Activated naive CD8-positive, alpha-beta T cell treated with anti-CD3 and anti-CD28 coated beads for 36 hours (primary cell): ENCODE data around the gene ARNT2. TPM values are rescaled to one million over a fixed set of nuclear protein-coding genes. Genes with fewer than 3 reads are reported as not detected.

Source experiments
- DNase-seq: peaks from one replicate; pipeline ENCODE4 v3.0.0; 2021
- H3K27ac Mint-ChIP-seq: one replicate; pipeline ENCODE4 v1.8.0; 2022; ENCODE audit warnings: mild to moderate bottlenecking, moderate library complexity, mixed read lengths
- H3K27me3 Mint-ChIP-seq: one replicate; pipeline ENCODE4 v1.8.0; 2022; ENCODE audit warnings: mild to moderate bottlenecking, mixed read lengths
- H3K36me3 Mint-ChIP-seq: one replicate; pipeline ENCODE4 v1.8.0; 2021; ENCODE audit warnings: mild to moderate bottlenecking, mixed read lengths
- H3K4me1 Mint-ChIP-seq: one replicate; pipeline ENCODE4 v1.8.0; 2021; ENCODE audit warnings: mixed read lengths
- H3K4me3 Mint-ChIP-seq: one replicate; pipeline ENCODE4 v1.8.0; 2022; ENCODE audit warnings: mild to moderate bottlenecking, moderate library complexity, mixed read lengths
- H3K9me3 Mint-ChIP-seq: one replicate; pipeline ENCODE4 v1.8.0; 2022; ENCODE audit warnings: mixed read lengths
- total RNA-seq, 2 experiments: library from RNA; stranded (reverse); gene quantifications; one replicate each; pipeline ENCODE4 v1.2.3, GENCODE V29; 2021

ARNT2 gene
- total RNA-seq, 2 experiments from 2014 or later: not detected

- Mint-ChIP-seq H3K36me3 (no peaks in the 10 kb centered on the region), H3K27me3 (no peaks in the 10 kb centered on the region), H3K27ac (no peak overlapping the region), H3K9me3 (peaks cover 5% of the 10 kb centered on the region), H3K4me1 (no peaks in the 10 kb centered on the region), H3K4me3 (no peak overlapping the region)
- DNase-seq: no peak
Measured at GRCh38 chr15:80480171-80480811, 76.1 kb downstream of the ARNT2 start.

GRCh38 chr15:80480909-80481308 lies 76.7 kb downstream of the ARNT2 start:
- H3K4me1 Mint-ChIP-seq: no peaks in the 10 kb centered on the region
- no peak overlapping the region for H3K27ac Mint-ChIP-seq
- H3K4me3 Mint-ChIP-seq: no peak overlapping the region
- no peaks in the 10 kb centered on the region for H3K27me3 Mint-ChIP-seq
- no peaks in the 10 kb centered on the region for H3K36me3 Mint-ChIP-seq
- no peak for DNase-seq
- H3K9me3 Mint-ChIP-seq: peaks cover 2% of the 10 kb centered on the region

GRCh38 chr15:80482696-80483095 lies 78.5 kb downstream of the ARNT2 start:
- Mint-ChIP-seq H3K27ac (no peak overlapping the region), H3K9me3 (no peaks in the 10 kb centered on the region), H3K4me1 (no peaks in the 10 kb centered on the region), H3K27me3 (no peaks in the 10 kb centered on the region), H3K4me3 (no peak overlapping the region), H3K36me3 (no peaks in the 10 kb centered on the region)
- no peak for DNase-seq

GRCh38 chr15:80483725-80484161 lies 79.6 kb downstream of the ARNT2 start:
- Mint-ChIP-seq H3K4me3 (no peak overlapping the region), H3K27me3 (no peaks in the 10 kb centered on the region), H3K9me3 (no peaks in the 10 kb centered on the region), H3K36me3 (no peaks in the 10 kb centered on the region), H3K27ac (no peak overlapping the region), H3K4me1 (no peaks in the 10 kb centered on the region)
- no peak for DNase-seq

GRCh38 chr15:80484333-80484864 lies 80.2 kb downstream of the ARNT2 start:
- no peak for DNase-seq
- no peak overlapping the region for H3K4me3 Mint-ChIP-seq
- no peaks in the 10 kb centered on the region for H3K4me1 Mint-ChIP-seq
- H3K27me3 Mint-ChIP-seq: no peaks in the 10 kb centered on the region
- H3K27ac Mint-ChIP-seq: no peak overlapping the region
- no peaks in the 10 kb centered on the region for H3K9me3 Mint-ChIP-seq
- H3K36me3 Mint-ChIP-seq: no peaks in the 10 kb centered on the region

GRCh38 chr15:80485370-80486164 lies 81.4 kb downstream of the ARNT2 start:
- no peak for DNase-seq
- Mint-ChIP-seq H3K36me3 (no peaks in the 10 kb centered on the region), H3K9me3 (no peaks in the 10 kb centered on the region), H3K4me3 (no peak overlapping the region), H3K4me1 (no peaks in the 10 kb centered on the region), H3K27ac (no peak overlapping the region), H3K27me3 (peaks cover 2% of the 10 kb centered on the region)

- peaks cover 8% of the 10 kb centered on the region for H3K27me3 Mint-ChIP-seq
- H3K4me1 Mint-ChIP-seq: no peaks in the 10 kb centered on the region
- no peak for DNase-seq
- no peaks in the 10 kb centered on the region for H3K36me3 Mint-ChIP-seq
- no peak overlapping the region for H3K4me3 Mint-ChIP-seq
- H3K27ac Mint-ChIP-seq: no peak overlapping the region
- H3K9me3 Mint-ChIP-seq: no peaks in the 10 kb centered on the region
Measured at GRCh38 chr15:80487839-80488390, 83.7 kb downstream of the ARNT2 start.

- Mint-ChIP-seq H3K4me3 (no peak overlapping the region), H3K9me3 (no peaks in the 10 kb centered on the region), H3K27me3 (peaks cover 8% of the 10 kb centered on the region), H3K27ac (no peak overlapping the region), H3K4me1 (no peaks in the 10 kb centered on the region), H3K36me3 (no peaks in the 10 kb centered on the region)
- no peak for DNase-seq
Measured at GRCh38 chr15:80489030-80489594, 84.9 kb downstream of the ARNT2 start.

- Mint-ChIP-seq H3K4me3 (no peak overlapping the region), H3K27ac (no peak overlapping the region), H3K27me3 (peaks cover 11% of the 10 kb centered on the region), H3K4me1 (no peaks in the 10 kb centered on the region), H3K9me3 (no peaks in the 10 kb centered on the region), H3K36me3 (no peaks in the 10 kb centered on the region)
- no peak for DNase-seq
Measured at GRCh38 chr15:80490431-80490990, 86.3 kb downstream of the ARNT2 start.

GRCh38 chr15:80491163-80491847 lies 87.1 kb downstream of the ARNT2 start:
- Mint-ChIP-seq H3K27ac (no peak overlapping the region), H3K9me3 (no peaks in the 10 kb centered on the region), H3K27me3 (peaks cover 16% of the 10 kb centered on the region), H3K36me3 (no peaks in the 10 kb centered on the region), H3K4me3 (no peak overlapping the region), H3K4me1 (no peaks in the 10 kb centered on the region)
- DNase-seq: no peak

GRCh38 chr15:80492409-80492808 lies 88.2 kb downstream of the ARNT2 start:
- Mint-ChIP-seq H3K9me3 (no peaks in the 10 kb centered on the region), H3K27ac (no peak overlapping the region), H3K27me3 (peaks cover 16% of the 10 kb centered on the region), H3K4me3 (no peak overlapping the region), H3K4me1 (no peaks in the 10 kb centered on the region), H3K36me3 (no peaks in the 10 kb centered on the region)
- no peak for DNase-seq

GRCh38 chr15:80492874-80493273 lies 88.7 kb downstream of the ARNT2 start:
- Mint-ChIP-seq H3K36me3 (no peaks in the 10 kb centered on the region), H3K27ac (no peak overlapping the region), H3K9me3 (no peaks in the 10 kb centered on the region), H3K4me1 (no peaks in the 10 kb centered on the region), H3K4me3 (no peak overlapping the region), H3K27me3 (peaks cover 16% of the 10 kb centered on the region)
- DNase-seq: no peak

GRCh38 chr15:80494351-80494751 lies 90.2 kb downstream of the ARNT2 start:
- Mint-ChIP-seq H3K9me3 (no peaks in the 10 kb centered on the region), H3K36me3 (no peaks in the 10 kb centered on the region), H3K4me1 (no peaks in the 10 kb centered on the region), H3K27me3 (peaks cover 16% of the 10 kb centered on the region), H3K4me3 (no peak overlapping the region), H3K27ac (no peak overlapping the region)
- no peak for DNase-seq

GRCh38 chr15:80494756-80495155 lies 90.6 kb downstream of the ARNT2 start:
- no peak overlapping the region for H3K4me3 Mint-ChIP-seq
- H3K4me1 Mint-ChIP-seq: no peaks in the 10 kb centered on the region
- no peaks in the 10 kb centered on the region for H3K9me3 Mint-ChIP-seq
- H3K27me3 Mint-ChIP-seq: peaks cover 16% of the 10 kb centered on the region
- no peaks in the 10 kb centered on the region for H3K36me3 Mint-ChIP-seq
- DNase-seq: no peak
- no peak overlapping the region for H3K27ac Mint-ChIP-seq
